AG10803 (cell line): ENCODE results near the gene CTDP1.

Source experiments
- DNase-seq: peaks from one replicate; pipeline ENCODE4 v3.0.0; 2010; ENCODE audit warnings: low read depth
- H3K4me3 ChIP-seq: 2 replicates; pipeline ENCODE4 v1.5.1; 2011; ENCODE audit warnings: mild to moderate bottlenecking, low read length, control low read depth
- TF ChIP-seq, protein P1 (sequence below): conservative IDR thresholded peaks from 2 replicates; pipeline ENCODE4 v1.5.1; 2011; ENCODE audit warnings: mild to moderate bottlenecking, low read length, control low read depth, inconsistent platforms

Gene CTDP1

DNA sequence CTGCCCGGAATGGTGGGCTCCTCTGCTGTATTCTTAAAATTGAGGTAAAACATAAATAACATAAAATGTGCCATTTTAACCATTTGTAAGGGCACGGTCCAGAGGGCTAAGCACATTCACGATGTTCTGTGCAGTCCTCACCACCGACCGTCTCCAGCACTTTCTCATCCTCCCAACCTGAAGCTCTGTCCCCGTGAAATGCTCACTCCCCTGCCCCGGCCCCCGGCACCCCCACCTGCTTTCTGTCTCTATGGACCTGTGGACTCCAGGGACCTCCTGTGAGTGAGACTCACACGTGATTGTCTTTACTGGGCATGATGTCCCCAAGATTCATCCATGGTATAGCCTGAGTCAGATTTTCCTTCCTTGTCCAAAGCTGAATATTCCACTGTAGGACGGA is 38.7 kb upstream of the CTDP1 start:
- TF ChIP-seq, protein P1, sequence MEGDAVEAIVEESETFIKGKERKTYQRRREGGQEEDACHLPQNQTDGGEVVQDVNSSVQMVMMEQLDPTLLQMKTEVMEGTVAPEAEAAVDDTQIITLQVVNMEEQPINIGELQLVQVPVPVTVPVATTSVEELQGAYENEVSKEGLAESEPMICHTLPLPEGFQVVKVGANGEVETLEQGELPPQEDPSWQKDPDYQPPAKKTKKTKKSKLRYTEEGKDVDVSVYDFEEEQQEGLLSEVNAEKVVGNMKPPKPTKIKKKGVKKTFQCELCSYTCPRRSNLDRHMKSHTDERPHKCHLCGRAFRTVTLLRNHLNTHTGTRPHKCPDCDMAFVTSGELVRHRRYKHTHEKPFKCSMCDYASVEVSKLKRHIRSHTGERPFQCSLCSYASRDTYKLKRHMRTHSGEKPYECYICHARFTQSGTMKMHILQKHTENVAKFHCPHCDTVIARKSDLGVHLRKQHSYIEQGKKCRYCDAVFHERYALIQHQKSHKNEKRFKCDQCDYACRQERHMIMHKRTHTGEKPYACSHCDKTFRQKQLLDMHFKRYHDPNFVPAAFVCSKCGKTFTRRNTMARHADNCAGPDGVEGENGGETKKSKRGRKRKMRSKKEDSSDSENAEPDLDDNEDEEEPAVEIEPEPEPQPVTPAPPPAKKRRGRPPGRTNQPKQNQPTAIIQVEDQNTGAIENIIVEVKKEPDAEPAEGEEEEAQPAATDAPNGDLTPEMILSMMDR, result no peak
- H3K4me3 ChIP-seq, result no peak overlapping the region
- no peak for DNase-seq

DNA sequence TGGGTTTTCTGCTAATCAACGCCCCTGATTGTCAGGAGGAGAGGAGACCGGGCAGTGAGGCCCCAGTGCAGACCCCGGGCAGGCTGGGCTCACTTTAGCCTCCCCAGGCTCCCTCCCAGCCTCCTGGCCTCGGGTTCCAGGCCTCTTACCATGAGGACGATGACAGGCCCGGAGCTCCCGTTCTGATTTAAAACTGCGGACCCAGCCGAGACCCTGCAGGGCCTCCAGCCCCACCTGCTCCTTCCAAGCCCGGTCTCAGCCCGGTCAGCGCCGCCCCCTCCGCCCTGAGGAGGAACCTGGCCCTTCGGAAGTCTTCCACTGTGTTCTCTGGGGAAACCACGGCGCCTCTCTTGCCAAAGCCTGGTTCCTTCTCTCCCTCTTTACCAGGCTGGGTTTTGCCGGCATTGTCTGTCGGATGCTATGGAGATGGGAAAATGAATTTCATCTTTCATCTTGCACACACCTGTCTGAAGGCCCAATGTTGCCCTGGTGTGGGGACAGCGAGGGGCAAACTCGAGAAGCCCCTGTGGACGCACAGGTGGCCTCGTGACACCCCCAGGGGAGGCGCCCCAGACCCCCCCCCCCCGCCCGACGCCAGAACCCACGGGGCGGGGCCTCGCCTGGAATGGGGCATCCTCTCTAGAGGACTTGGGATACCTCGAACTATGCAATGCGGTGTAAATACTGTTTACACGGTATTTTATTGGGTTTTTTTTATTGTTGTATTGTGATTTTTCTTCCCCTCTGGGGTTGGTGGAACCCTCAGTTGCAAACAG is 37.7 kb upstream of the CTDP1 start:
- TF ChIP-seq, protein P1, result no peak
- no peak overlapping the region for H3K4me3 ChIP-seq
- DNase-seq, result no peak

DNA sequence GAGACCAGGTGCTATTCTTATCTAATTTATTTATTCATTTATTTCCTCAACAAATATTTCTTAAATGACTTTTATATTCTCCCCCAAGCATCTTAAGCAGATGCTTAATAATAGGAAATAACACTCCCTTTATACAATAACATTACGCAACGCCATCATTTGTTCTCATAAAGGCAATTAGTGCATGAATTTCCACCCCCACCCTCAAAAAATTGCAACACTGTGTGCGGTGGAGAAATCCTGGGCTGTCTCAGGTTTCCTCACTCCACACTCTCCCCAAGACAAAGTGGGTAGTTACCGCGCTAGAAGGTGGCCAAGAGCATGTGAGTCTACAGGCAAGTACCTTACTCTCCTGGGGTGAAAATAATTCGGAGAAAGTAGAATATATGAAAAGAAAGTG is 37.0 kb upstream of the CTDP1 start:
- peak; percentile 22 for DNase-seq

DNA sequence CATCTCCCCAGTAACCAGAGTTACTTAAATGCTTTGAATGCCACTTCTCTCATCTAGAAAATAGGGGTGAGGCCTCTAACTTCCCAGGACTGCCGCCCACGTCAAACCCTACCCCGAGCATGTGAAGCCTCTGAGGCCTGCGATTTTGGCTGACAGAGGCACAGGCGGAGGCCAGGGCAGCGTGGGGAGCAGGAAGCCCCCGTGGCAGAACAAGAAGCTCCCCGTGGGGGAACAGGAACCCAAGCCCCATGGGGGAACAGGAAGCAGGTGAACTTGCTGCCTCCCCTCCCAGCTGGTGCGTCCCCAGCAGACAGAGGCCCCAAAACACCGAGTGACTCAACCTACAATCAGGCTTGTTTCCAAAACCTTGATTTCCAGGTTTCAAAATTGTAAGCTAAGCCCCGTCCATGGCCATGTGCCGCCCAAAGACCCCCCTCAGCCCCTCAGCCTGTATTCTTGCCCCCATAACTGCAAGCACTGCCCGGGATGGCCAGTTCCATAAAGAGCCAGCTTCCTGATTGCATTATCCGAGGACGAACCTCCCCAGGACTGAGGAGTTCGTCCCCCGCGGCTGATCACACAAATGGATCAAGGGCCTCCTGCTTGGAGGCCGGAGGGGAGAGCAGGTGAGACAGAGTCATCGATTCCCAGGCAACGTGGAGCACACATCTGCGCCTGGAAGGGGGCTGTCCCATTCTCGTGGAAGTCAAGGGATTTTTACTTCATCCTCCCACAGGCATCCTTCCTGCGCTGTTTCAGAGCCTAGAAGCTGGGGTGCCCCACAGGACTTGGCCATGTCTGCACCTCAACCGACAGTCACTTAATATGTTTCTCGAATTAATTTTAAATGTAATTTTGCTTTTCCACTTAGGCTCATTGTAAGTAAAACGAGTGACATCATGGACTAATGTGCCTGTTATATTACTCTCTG is 36.3 kb upstream of the CTDP1 start:
- DNase-seq, result no peak
- TF ChIP-seq, protein P1, result no peak
- H3K4me3 ChIP-seq, result no peak overlapping the region

More for the DNA sequence above, 37.0 kb upstream of the CTDP1 start:
- no peak overlapping the region for H3K4me3 ChIP-seq
- TF ChIP-seq, protein P1, result no peak

DNA sequence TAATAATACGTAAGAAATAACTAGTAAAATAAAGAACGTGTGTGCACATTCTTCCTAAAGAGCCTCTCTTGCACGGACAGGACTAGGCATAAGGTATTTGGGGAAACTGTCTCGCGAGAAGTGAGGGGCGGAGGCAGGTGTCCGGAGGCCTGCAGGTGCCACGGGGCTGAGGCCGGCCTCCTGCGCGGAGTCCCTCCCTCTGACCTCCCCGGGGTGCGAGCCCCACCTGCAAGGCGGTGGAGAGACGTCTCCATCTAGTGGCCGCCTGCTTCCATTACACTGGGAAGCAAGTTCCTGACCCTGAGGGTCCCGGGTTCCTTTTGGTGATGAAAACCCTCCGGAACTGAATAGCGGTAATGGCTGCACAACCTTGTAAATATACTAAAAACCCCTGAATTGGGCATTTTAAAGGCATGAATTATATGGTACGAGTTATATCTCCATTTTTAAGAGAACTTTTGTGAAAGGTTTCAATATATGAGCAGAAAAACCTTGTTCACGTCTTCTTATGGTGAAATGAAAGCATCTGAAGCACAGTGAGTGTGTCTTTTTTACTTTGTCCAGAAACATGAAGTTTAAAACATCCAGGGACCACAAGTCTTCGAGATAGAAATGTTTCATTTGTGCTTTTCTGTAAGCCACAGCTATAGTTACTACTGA is 35.5 kb upstream of the CTDP1 start:
- H3K4me3 ChIP-seq, result no peak overlapping the region
- TF ChIP-seq, protein P1, result peak; percentile 96
- peak; percentile 42 for DNase-seq

DNA sequence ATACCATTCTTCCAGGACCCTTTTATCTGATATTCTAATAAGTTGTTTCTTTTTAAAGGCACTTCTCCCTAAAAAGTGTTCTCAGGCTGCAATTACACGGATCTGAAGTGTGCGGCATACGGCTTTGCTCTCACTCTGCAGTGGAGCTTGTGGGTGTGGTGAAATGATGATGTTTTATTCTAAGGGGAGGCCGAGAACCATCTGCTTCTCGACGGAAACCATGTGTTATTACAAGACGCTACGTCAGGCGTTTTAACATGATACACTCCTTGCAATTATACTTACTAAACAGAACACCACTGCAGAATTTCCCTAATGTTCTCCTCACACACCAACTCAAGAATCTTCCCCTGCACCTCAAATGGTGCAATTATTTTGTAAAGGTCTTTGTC is 34.9 kb upstream of the CTDP1 start:
- TF ChIP-seq, protein P1, result no peak
- H3K4me3 ChIP-seq, result no peak overlapping the region
- peak; percentile 53 for DNase-seq
